CD4-positive, alpha-beta T cell treated with Interleukin-15 for 4 hours (primary cell): ENCODE data around the gene STARD5.
"Not testable (repeated sequence)": the region's sequence is repeated elsewhere in the genome, so short reads cannot be mapped to it uniquely, and the experiment has no call there.

Source experiments
- DNase-seq: peaks from one replicate; pipeline ENCODE4 v3.0.0-alpha.2; 2020; ENCODE audit warnings: low spot score

STARD5 gene, protein sequence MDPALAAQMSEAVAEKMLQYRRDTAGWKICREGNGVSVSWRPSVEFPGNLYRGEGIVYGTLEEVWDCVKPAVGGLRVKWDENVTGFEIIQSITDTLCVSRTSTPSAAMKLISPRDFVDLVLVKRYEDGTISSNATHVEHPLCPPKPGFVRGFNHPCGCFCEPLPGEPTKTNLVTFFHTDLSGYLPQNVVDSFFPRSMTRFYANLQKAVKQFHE

DNA sequence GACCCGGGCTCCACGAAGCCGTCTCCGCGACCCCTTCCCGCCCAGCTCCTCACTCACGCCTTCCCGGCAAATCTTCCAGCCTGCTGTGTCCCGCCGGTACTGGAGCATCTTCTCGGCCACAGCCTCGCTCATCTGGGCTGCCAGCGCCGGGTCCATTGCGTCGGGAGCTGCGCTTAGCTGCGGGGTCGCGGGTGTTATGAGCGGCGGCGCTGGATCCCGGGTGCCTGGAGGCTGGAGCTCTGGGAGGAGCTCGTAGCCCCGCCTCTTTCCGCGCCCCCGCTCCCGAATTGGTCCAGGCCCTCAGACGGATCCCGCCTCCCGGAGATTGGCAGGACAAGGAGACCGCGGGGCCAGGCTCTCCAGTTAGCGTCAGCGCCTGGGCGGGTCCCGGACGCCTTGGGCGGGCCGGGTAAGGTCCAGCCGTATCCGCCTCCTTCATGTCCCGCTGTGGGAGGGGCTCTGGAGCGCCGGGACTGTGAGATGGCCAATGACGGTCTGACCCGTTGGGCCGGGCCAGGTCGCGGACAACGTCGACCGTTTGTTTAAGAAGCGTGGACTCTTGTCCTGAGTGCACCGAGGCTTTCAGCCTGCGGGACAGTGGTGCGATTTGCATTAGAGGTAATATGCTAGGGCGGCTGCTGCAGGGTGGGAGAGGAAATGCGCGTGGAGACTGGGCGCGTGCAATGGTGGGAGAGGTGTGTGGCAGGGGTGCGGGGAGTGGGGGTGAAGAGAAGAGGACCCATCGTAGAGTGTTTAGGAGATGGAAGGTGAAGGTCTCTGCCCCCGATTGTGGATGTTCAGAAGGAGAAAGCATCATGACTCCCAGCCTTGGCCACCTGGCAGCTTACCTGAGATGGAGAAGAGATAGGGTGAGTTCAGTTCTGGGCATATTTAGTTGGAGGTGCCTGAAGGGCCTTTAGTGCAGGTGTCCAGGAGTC lies at the start of gene STARD5:
STARD5 (minus strand) TSS at position 198 of the 938 bp plus-strand sequence; CDS start at position 156, 42 bp downstream.
- DNase-seq = peak; percentile 91

DNA sequence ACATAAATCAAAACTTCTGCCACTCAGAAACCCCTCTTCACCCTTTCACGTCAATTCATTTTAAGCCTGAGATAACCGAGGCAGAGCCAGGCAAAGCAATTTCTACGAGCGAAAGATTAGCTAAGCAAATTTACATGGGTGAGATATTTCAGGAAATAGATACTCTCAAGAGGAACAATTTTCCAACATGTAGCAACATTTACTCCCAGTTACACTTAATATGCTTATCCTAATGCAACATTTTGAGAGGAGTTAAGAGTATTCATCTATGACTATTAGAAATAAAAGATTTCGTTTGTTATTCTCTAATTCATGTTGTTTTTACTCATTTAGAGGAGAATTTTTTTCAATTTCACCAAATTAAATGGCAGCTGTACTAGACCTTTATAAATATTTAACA lies 49.2 kb upstream of the STARD5 start:
- no peak for DNase-seq

DNA sequence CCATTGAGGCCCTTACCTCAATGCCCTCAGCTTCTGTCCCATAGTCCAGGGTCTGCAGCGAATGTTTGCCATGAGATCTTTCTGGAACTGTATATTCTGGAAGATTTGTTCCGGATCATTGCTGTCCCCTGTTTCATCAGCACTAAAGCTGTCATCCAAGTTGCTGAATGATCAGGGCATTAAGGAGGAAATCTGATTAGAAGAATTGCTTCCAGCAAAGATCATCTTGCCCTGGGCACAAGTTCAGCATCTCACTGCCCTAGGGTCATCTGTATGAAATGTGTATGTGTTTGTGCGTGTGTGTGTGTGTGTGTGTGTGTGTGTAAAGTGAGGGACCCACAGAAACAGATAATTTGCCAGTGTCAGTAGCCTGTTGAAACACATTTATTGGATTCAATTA lies 48.6 kb upstream of the STARD5 start:
- DNase-seq = no peak

DNA sequence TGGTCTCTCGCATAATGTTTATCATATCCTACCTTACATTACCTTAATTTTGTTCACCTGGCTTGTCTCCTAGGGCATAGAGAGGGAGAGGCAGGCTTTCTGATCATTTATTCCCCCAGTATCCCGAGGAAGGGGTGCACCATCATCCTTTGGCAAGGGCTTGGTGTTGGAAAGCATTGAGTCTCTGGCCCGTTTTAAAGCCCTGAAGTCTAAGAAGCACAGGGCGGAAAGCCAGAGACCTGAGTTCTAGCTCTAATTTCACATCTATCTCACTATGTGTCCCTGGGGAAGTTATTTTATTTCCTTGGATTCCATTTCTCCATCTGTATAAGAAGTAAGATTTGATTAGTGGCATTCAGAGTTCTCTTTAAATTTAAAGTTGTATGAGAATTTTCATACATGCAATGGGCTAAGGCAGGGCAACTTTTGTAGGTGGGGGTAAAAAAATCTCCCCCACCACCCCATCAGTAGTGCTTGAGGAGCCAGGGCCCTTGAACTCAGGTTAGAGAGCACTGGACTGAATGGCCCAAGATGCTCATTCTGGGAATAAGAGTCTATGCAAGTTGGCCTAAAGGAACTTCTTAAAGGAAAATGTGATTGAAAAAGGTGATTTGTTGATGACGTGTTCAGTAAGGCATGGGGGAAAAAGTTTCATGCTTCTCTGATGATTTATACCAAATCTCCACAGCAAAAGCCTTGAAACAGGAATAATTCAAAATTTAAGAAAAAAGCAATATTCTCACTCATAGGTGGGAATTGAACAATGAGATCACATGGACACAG lies 40.0 kb upstream of the STARD5 start:
- DNase-seq = no peak

DNA sequence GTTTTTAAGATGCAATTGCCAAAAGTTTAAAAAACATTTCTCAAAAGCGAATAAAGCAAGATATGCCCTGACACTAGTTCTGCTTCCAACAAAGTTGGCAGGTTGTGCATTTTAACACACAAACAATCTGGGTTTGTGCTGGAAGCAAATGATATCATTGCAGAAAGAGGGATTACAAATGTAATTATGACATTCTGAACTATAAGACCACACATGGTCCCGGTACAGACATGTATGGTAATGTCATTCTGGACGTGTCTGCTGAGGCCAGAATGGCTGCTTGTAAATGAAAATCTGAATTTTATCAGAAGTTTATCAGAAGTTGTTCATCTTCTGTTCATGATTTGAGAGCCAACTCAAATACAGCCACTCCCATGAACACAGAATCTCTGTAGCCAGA lies 39.3 kb upstream of the STARD5 start:
- no peak for DNase-seq

DNA sequence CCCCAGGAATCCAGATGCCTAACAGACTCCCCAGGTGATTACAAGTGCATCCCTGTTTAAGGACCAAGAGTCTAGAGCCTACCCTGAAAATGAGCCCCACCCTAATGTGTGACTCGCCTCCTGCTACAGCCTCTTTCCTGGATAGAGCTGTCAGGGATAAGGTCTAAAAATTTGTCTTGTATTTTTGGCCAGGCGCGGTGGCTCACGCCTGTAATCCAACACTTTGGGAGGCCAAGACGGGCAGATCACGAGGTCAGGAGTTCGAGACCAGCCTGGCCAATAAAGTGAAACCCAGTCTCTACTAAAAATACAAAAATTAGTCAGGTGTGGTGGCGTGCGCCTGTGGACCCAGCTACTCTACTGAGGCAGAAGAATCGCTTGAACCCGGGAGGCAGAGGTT lies 38.8 kb upstream of the STARD5 start:
- no peak for DNase-seq

DNA sequence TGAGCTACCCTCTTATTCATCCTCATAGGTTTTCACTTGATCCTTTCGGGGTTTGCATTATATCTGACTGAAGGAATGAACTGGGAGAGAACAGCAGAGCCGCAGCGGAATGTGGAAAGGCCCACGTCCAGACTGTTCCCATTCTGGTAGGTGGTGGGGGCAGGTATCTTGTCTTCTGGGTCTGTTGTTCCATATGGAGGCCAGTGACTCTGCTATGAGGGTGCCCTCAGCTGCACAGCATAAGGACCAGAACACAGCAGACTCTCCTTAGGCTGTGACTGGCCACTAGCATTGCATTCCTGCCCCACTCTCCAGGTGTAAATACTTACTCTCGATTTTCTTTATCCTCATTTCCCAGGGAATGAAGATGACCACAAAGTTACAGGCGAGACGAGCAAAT lies 38.0 kb upstream of the STARD5 start:
- no peak for DNase-seq

DNA sequence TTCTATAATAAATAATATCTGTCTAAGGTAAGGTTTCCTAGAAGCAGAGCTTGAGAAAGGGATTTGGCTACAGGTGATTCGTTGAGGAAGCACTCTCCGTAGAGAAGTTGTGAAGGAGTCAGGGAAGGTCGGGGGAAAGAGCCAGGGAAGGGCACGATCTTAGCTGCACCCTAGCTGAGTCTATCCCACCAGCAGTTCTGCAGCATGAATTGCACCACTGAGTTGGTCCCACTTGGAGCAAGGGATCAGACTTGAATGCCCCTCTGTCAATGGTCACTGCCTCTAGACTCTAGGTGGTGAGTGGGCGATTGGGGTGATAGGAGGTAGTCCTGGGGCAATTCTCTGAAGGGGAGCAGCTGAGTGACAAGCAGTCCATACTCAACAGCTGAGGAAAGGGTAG lies 36.5 kb upstream of the STARD5 start:
- DNase-seq = no peak

DNA sequence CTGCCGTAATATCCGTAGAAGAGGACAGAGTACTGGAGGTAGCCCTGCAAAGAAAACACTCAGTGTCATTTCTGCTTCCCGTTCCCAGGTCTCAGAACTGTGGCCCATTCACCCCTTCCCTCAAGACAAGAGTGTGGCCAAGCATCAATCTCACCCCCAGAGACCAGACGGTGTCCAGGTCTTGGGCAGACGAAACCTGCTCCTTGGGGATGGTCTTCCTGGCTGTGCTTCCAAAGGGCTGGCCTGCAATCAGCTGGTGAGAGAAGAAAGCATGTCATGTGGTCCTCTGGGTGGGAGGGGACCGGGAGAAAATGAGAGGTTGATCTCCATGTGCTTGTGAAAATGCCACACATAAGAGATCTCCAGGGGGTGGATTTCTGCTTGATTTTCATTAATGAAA lies 34.3 kb upstream of the STARD5 start:
- no peak for DNase-seq

DNA sequence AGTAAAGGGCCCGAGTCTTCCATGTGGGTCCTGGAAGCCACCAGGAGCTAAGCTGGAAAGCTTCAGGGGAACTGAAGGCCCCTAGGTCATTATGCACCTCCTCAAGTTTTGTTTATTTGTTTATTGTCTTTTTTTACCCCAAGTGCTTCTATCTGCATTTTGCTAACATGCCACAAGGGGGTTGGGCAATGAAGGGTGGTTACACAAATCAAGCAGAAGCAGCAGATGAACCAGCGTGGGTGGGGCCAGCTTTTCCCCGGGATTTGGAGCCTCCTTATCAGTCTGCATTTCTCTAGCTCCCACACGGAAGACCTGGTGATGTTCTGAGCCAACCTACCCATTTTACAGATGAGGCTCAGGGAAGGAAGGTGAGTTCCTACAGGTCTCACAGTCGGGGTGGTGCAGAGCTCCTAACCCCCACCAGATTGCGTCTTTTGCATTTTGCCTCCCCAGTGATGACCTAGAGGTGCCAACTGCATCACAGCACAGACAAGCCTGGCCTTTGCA lies 33.3 kb upstream of the STARD5 start:
- DNase-seq = no peak

DNA sequence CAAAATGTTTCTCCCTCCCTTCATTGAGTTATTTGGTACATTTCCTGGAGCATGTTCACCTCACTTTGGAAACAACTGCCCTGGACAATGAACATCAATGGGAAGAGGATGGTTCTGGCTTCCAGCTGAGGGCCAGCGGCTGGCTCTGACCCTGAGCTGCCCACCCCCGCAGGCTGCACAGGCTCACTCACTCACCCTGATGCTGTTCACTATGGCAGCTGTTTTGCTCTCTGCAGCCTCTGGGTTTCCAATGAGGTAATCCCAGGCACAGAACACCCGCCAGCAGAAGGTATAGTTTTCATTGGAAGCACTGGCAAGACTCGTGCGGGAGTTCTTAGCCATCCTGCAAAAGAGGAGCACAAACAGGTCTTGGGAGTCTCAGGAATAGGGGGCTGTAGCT lies 32.3 kb upstream of the STARD5 start:
- DNase-seq = no peak

DNA sequence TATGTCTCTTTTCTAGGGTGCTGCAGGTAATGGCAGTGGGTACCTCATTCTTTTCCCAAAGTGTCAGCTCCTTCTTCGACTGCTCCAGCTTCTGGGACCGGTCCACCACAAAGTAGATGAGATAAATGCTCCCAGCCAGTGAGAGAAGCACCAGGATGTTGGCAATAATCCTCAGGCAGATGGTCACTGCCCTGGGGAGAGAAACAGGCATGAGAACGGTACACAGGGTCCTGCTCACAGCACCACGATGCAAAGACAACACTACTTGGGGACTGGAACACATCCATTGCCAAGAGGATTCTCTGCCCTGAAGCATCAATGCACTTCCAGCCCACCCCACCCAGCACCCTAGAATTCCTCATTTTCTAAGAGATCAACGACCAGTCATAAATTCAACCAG lies 27.7 kb upstream of the STARD5 start:
- no peak for DNase-seq

DNA sequence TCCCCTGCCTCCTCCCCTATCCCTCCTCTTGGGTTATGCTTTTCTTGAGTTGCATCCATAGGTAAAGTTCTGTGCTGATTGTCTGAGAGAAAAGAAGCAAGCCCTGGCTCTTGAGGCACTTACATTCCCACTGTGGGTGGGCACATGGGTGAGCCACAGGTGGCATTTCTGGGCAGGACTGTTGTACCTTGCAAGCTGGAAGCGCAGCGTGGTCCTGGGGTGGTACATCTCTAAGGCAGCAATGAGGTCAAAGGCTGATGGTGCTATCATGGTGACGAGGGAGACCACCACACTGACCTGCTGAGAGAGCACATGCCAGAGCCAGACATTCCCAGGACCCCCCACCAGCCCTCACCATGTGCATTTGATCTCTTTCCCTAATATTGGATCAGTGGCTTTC lies 25.3 kb upstream of the STARD5 start:
- no peak for DNase-seq

DNA sequence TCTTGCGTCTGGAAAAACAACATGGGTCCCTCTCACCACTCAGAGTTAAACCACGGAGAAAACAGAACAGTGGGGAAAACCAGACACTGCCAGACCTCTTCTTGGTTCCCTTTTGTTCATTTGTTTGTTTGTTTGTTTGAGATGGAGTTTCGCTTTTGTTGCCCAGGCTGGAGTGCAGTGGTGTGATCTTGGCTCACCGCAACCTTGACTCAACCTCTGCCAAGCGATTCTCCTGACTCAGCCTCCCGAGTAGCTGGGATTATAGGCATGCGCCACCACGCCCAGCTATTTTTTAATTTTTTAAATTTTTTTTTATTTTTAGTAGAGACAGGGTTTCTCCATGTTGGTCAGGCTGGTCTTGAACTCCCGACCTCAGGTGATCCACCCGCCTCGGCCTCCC lies 24.8 kb upstream of the STARD5 start:
- not testable (repeated sequence) for DNase-seq

DNA sequence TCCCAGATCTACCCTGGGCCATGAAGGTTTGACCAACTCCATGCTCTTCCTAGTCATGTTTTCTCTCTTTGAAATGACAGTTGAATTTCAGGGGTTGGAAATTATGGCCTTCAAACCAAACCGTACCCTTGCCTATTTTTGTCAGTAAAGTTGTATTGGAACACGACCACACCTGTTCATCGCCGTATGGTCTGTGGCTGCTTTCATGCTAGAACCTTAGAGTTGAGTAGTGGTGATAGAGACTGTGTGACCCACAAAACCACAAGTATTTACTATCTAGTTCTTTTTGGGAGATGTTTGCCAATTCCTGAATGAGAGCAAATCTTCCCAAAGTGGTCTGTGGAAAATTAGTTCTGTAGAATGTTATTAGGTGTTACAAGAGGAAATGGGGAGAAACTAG lies 24.0 kb upstream of the STARD5 start:
- DNase-seq = no peak

DNA sequence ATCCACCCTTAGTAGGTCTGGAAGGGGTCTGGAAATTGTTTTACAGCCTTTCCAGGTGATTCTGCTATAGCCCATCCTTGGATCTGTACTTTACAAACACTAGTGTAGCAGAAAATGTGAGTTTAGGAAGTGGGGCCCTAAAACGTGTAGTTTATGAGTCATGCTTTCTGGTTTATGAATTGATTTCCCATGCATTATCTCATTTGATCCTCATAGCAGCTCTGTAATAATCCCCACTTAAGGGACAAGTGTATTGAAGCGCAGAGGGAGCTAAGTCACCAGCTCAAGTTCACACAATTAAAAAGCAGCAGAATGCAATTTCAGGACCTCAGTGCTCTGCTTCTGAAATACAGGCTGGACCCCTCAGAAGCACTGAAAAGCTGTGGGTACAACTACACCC lies 22.7 kb upstream of the STARD5 start:
- DNase-seq = no peak

DNA sequence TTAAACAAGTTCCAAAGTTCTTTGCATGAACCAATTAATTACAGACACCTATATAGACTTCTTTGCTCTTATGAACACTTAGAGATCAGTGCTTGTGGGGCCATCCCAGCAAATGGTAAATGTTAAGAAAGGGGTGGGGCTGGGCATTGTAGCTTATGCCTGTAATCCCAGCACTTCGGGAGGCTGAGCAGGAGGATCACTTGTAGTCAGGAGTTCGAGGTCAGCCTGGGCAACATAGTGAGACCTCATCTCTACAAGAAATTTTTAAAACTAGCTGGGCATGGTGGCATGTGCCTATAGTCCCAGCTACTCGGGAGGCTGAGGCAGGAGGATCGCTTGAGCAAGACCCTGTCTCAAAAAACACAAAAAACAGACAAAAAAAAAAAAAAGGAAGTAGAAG lies 19.4 kb upstream of the STARD5 start:
- DNase-seq = no peak

DNA sequence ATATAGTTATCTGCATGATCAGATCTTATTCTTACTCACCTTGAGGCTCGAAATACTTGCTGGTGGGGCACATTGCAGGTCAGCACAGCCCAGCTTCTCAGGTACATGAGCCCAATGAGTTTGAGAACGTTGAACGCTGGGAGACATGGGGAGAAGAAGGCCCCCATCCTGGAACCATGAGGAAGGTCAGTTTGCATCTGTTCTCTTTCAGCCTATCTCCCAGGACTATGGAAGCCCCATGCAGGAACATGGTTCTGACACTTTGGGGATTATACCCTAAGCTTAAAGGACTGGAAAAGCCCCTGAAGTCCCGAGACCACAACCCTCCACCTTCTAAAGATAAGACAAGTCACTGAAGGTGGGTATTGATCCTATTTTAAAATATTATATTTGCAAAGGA lies 17.4 kb upstream of the STARD5 start:
- DNase-seq = no peak

DNA sequence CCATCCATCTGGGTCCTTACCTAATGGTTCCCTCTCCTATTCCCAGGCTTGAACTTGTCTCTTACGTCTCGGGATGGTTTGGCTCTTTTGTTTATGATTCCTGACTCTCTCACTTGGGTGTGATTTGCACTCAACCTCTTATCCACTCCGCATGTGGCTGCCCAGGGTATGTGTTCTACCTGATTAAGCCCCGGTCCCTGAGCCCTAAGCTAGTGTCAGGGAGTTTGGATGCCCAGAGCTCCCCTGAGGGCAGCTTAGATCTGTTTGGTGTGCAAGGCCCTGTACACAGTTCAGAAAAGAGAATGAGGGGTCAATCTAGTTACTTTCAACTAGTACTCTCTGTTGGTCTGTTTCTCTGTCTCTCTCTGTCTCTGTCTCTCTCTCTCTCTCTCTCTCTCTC lies 15.9 kb upstream of the STARD5 start:
- DNase-seq = no peak

DNA sequence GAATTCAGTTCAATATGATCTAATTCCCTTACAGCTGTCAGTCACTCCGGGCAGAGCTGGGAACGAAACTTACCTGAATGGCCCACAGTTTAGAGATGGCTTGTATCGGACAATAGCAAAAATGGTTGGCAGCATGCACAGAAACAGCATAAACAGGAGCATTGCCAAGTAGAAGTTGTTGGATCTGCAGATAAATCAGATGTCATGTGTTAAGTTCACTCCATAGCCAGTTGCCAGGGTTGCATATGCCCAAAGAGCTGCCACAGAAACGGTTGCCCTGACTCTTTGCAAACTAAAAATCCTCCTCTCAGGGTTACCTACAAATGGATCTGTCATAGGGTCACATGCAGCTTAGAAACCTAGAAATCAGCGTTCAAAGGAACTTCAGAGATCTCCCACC lies 15.4 kb upstream of the STARD5 start:
- DNase-seq = no peak

DNA sequence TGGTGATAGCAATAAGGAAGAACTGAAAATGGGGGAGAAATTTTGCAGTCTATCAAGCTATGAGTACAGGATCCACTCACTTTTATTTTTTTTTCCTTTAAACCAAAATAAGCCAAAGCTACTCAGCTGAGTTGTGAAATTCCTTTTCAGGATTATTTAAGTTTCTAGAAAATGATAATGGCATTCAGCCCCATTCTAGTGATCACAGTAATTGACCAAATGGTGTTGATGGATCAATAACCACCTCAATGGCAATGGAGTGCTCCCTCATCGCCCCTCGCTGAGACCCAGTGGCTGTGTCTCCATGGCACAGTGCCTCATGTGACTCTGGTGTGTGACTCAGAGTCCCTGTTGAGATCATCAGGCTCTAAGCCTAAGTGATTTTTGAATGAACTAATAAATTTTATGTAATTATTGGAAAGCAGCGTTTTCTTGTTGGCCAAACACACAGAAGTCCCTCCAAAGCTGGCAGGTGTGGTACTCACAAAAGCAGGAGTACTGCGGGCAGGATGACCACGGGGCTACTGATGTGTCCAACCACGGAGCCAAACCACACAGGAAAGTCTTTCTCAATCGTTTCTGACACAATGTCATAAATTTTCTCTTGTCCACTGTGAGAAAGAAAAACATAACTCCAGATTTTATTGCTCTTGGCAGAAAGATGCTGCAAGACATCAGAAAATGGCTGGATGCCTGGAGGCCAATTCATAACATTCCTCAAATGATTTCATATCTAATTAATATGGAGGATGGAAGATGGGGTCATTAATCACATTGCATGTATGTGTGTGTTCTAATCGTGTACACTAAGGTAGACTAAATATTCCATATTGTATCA lies 14.4 kb upstream of the STARD5 start:
- DNase-seq = no peak

DNA sequence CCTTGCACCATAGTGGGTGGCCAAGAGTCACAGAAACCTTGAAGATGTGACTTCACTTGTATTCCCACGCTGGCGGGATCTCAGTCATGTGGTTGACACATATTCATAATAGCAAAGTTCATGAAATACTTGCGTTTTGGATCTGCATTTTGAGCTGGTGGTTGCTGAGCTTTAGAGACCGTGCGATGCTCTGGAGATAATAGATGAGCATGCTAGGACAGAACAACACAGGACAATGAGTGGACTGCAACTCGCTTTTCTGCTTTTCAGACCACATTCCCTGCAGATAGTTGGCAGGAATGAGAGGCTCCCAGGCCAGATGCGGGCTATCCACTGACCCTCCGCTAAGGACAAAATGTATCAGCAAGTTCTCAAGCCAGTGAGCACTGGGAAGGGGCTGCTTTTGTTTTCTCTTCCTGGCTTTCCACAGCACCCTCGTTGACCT lies 13.8 kb upstream of the STARD5 start:
- DNase-seq = no peak
